ENCODE results near the gene POLR1B. TPM values are rescaled to one million over a fixed set of nuclear protein-coding genes. Genes with fewer than 3 reads are reported as not detected.

Gene POLR1B
- polyA plus RNA-seq, 1 of the 3 experiments (the other 2 are of a cell fraction), result 13.4 TPM

DNA sequence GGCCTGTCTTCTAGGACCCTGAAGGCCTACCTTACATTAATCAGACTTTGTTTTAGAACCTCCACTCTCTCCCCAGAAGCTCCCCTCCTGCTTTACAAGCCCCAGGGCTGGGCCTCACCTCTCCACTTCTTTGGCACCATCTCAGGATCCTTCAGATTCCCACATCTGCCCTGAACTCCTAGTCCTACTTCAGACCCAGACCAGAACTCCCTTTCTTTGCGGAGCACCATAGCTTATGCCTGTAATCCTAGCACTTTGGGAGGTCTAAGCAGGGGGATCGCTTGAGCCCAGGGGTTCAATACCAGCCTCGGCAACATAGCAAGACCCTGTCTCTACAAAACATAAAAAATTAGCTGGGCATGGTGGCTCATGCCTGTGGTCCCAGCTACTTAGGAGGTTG lies 43.1 kb downstream of the POLR1B start (continued):
- no peak for TF ChIP-seq EZH2phosphoT487 (IDR thresholded peaks at IDR 0.05; ENCODE audit: borderline replicate concordance, low read depth)
- TF ChIP-seq JUND (IDR thresholded peaks at IDR 0.05), result no peak
- TF ChIP-seq CHD2 (IDR thresholded peaks at IDR 0.05; ENCODE audit: low read length, partially characterized antibody), result no peak
- no peak for TF ChIP-seq SMC3 (IDR thresholded peaks at IDR 0.05; ENCODE audit: low read depth, low read length)
- TF ChIP-seq RCOR1 (IDR thresholded peaks at IDR 0.05; ENCODE audit: low read length), result no peak
- TF ChIP-seq NRF1 (IDR thresholded peaks at IDR 0.05; ENCODE audit: low read depth, low read length), result no peak
- TF ChIP-seq MEF2A (IDR thresholded peaks at IDR 0.05; ENCODE audit: borderline replicate concordance, low read depth), result no peak
- TF ChIP-seq FOSL2 (IDR thresholded peaks at IDR 0.05; ENCODE audit: borderline replicate concordance, low read depth), result no peak
- no peak for TF ChIP-seq RXRA (IDR thresholded peaks at IDR 0.05; ENCODE audit: borderline replicate concordance, low read depth)
- TF ChIP-seq MXI1 (IDR thresholded peaks at IDR 0.05; ENCODE audit: low read depth, low read length), result no peak
- TF ChIP-seq ELF1 (IDR thresholded peaks at IDR 0.05), result no peak

DNA sequence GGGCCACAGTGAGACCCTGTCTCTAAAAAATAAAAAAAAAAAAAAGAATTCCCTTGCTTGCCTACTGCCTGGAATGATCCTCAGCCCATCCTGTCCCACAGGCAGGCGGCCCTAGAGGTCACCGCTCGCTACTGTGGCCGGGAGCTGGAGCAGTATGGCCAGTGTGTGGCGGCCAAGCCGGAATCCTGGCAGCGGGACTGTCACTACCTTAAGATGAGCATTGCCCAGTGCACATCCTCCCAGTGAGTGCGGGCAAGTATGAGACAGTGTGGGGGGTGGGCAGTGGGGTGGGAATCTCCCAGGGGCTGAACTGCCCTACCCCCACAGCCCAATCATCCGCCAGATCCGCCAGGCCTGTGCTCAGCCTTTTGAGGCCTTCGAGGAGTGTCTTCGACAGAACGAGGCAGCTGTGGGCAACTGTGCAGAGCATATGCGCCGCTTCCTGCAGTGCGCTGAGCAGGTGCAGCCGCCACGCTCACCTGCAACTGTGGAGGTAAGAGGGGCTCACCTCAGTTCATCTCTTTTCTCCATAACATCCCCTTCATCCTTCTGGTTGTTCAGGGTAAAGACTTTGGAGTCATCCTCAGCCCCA lies 43.7 kb downstream of the POLR1B start:
- no peak for DNase-seq
- H3K9ac ChIP-seq, result no peak overlapping the region
- H3K9me2 ChIP-seq, result no peaks in the 10 kb centered on the region
- CTCF ChIA-PET, result interaction anchor here (1.6 to 3.7 kb wide), 2 partner anchors 14 to 464 kb away, joined by 6 to 28 read pairs; no protein-coding TSS in a partner anchor
- peaks cover 18% of the 10 kb centered on the region for H3F3A ChIP-seq (replicated peaks; ENCODE audit: insufficient read depth)
- H3K79me2 ChIP-seq (ENCODE audit: insufficient read depth), result peaks cover 11% of the 10 kb centered on the region
- no peak overlapping the region for H2AFZ ChIP-seq (ENCODE audit: low read depth)
- H3K27me3 ChIP-seq (ENCODE audit: insufficient read depth), result no peaks in the 10 kb centered on the region
- no peaks in the 10 kb centered on the region for H4K20me1 ChIP-seq (ENCODE audit: insufficient read depth)
- H3K36me3 ChIP-seq (replicated peaks in 1 of 2; ENCODE audit: control insufficient read depth in 1 of 2, insufficient read depth in 2 of 2, low read length in 1 of 2), result peaks cover 10 to 18% of the 10 kb centered on the region in 2 experiments
- no peak overlapping the region; a peak in 1 of 4 replicates for H3K27ac ChIP-seq (ENCODE audit: low read depth in 2 of 2, low read length in 1 of 2)
- 94% methylated on average over 12 of the region's 18 CpGs for WGBS (ENCODE audit: low lambda C conversion rate)
- TF ChIP-seq, protein P1, sequence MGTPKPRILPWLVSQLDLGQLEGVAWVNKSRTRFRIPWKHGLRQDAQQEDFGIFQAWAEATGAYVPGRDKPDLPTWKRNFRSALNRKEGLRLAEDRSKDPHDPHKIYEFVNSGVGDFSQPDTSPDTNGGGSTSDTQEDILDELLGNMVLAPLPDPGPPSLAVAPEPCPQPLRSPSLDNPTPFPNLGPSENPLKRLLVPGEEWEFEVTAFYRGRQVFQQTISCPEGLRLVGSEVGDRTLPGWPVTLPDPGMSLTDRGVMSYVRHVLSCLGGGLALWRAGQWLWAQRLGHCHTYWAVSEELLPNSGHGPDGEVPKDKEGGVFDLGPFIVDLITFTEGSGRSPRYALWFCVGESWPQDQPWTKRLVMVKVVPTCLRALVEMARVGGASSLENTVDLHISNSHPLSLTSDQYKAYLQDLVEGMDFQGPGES (IDR thresholded peaks at IDR 0.05; ENCODE audit: low read depth, low read length), result no peak
- TF ChIP-seq ELF1 (IDR thresholded peaks at IDR 0.05) (no peak), POLR2AphosphoS5 (IDR thresholded peaks at IDR 0.05; ENCODE audit: low read depth, low read length) (no peak), RXRA (IDR thresholded peaks at IDR 0.05; ENCODE audit: borderline replicate concordance, low read depth) (no peak), EZH2phosphoT487 (IDR thresholded peaks at IDR 0.05; ENCODE audit: borderline replicate concordance, low read depth) (no peak), JUND (IDR thresholded peaks at IDR 0.05) (no peak), EP300 (IDR thresholded peaks at IDR 0.05; ENCODE audit: borderline replicate concordance in 1 of 2, low read depth in 1 of 2, low read length in 1 of 2) (no peak), NFIC (IDR thresholded peaks at IDR 0.05; ENCODE audit: borderline replicate concordance) (no peak), GABPA (IDR thresholded peaks at IDR 0.05; ENCODE audit: low read depth) (no peak), GATA2 (CRISPR knock-in tag; IDR thresholded peaks at IDR 0.05) (no peak), FOSL2 (IDR thresholded peaks at IDR 0.05; ENCODE audit: borderline replicate concordance, low read depth) (no peak), TCF12 (IDR thresholded peaks at IDR 0.05) (no peak), RFX5 (IDR thresholded peaks at IDR 0.05; ENCODE audit: low read length) (no peak), YY1 (IDR thresholded peaks at IDR 0.05; ENCODE audit: low read depth) (no peak)
- TF ChIP-seq, protein P2, sequence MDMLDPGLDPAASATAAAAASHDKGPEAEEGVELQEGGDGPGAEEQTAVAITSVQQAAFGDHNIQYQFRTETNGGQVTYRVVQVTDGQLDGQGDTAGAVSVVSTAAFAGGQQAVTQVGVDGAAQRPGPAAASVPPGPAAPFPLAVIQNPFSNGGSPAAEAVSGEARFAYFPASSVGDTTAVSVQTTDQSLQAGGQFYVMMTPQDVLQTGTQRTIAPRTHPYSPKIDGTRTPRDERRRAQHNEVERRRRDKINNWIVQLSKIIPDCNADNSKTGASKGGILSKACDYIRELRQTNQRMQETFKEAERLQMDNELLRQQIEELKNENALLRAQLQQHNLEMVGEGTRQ (IDR thresholded peaks at IDR 0.05; ENCODE audit: borderline replicate concordance, low read depth, low read length), result no peak
- TF ChIP-seq, protein P3, sequence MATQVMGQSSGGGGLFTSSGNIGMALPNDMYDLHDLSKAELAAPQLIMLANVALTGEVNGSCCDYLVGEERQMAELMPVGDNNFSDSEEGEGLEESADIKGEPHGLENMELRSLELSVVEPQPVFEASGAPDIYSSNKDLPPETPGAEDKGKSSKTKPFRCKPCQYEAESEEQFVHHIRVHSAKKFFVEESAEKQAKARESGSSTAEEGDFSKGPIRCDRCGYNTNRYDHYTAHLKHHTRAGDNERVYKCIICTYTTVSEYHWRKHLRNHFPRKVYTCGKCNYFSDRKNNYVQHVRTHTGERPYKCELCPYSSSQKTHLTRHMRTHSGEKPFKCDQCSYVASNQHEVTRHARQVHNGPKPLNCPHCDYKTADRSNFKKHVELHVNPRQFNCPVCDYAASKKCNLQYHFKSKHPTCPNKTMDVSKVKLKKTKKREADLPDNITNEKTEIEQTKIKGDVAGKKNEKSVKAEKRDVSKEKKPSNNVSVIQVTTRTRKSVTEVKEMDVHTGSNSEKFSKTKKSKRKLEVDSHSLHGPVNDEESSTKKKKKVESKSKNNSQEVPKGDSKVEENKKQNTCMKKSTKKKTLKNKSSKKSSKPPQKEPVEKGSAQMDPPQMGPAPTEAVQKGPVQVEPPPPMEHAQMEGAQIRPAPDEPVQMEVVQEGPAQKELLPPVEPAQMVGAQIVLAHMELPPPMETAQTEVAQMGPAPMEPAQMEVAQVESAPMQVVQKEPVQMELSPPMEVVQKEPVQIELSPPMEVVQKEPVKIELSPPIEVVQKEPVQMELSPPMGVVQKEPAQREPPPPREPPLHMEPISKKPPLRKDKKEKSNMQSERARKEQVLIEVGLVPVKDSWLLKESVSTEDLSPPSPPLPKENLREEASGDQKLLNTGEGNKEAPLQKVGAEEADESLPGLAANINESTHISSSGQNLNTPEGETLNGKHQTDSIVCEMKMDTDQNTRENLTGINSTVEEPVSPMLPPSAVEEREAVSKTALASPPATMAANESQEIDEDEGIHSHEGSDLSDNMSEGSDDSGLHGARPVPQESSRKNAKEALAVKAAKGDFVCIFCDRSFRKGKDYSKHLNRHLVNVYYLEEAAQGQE (IDR thresholded peaks at IDR 0.05; ENCODE audit: low read depth, low read length), result no peak
- H3K4me2 ChIP-seq, result no peak overlapping the region; the same call in 1 of the 2 replicates
- POLR2A ChIA-PET, result interaction anchor here (1.1 kb wide), 1 partner anchor 531 kb away, joined by 3 read pairs; the partner anchor contains the start of gene TMEM87B
- H3K4me1 ChIP-seq (ENCODE audit: control insufficient read depth in 1 of 2, insufficient read depth in 2 of 2, low read depth in 1 of 2, low read length in 1 of 2), result peaks cover 8 to 31% of the 10 kb centered on the region in 2 experiments; a peak in 3 of 4 replicates
- no peaks in the 10 kb centered on the region for H3K9me3 ChIP-seq
- no peak overlapping the region for H3K4me3 ChIP-seq (ENCODE audit: low read depth in 2 of 2, low read length in 1 of 2)
